ENCODE measurements around the gene P2RY11. TPM values are rescaled to one million over a fixed set of nuclear protein-coding genes. Genes with fewer than 3 reads are reported as not detected.

P2RY11 gene
- total RNA-seq, 1 experiment from 2014 or later: 18.4 TPM

DNA sequence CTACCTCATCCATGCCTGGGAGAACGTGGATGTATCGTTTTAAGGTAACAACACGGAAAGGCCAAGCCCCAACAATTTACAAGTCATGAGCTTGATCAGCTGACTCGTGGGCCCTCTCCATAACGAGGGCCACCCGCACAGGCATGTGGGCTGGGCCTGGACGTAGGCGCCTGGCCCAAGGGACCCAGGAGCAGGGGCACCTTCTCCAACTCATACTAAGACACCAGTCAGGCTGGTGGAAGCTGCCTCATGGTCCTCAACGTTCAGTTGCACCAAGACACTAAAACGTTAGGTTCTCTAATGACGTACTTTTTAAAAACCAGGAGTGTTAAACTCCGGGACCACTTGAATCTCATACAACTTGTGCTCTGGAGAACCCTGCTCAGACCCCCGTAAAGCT, 30.0 kb downstream of the P2RY11 start:
- H3K9me3 ChIP-seq: no peaks in the 10 kb centered on the region
- BruUV-seq (replicated peaks): no TSS peak
- H3K36me3 ChIP-seq (ENCODE audit: control insufficient read depth, insufficient read depth, low read length): no peaks in the 10 kb centered on the region; the same call in 1 of the 2 replicates
- DNase-seq: no peak
- intact Hi-C loops (cut with micrococcal nuclease; ENCODE audit: unreplicated experiment): no loop called here
- no peak overlapping the region for H3K27ac Mint-ChIP-seq (ENCODE audit: unreplicated experiment)
- ChIA-PET POLR2A (no interaction called here), CTCF (no interaction called here)
- no peaks in the 10 kb centered on the region for H3K4me1 Mint-ChIP-seq (ENCODE audit: low read depth, unreplicated experiment)
- peaks cover 81% of the 10 kb centered on the region for H3K36me3 Mint-ChIP-seq (ENCODE audit: insufficient read depth, unreplicated experiment)
- H3K9me3 Mint-ChIP-seq (ENCODE audit: unreplicated experiment): no peaks in the 10 kb centered on the region
- no peak for TF ChIP-seq CTCF (IDR thresholded peaks at IDR 0.05; ENCODE audit: insufficient read depth in 1 of 2, low read depth in 1 of 2, low read length in 1 of 2, severe bottlenecking in 1 of 2, unreplicated experiment in 1 of 2)
- H3K4me3 ChIP-seq (ENCODE audit: low read depth, low read length): no peak overlapping the region
- no peaks in the 10 kb centered on the region for H3K4me1 ChIP-seq
- no peaks in the 10 kb centered on the region for H3K27me3 ChIP-seq (replicated peaks; ENCODE audit: control insufficient read depth, insufficient read depth, low read length)
- no peaks in the 10 kb centered on the region for H3K27me3 Mint-ChIP-seq (ENCODE audit: insufficient read depth, unreplicated experiment)
- no peak overlapping the region for H3K4me3 Mint-ChIP-seq (ENCODE audit: unreplicated experiment)

DNA sequence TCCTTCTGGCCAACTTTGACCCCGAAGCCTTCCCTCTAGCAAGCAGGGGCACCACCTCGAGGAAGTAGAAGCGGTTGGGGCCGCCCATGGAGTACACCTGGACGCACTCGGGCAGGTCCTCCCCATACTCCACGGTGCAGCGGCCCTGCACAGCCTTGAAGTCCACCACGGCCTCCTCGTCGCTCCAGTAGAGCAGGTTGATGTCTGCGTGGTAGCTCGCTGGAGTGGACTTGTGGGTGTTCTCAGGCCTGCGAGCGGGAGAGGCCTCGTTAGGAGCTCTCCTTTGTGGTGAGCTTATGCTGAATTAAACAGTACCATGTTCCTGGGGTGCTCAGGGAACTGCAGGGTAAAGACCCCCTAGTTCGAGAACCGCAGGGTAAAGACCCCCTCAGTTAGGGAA, 30.5 kb downstream of the P2RY11 start:
- Mint-ChIP-seq H3K27ac (ENCODE audit: unreplicated experiment) (no peak overlapping the region), H3K4me3 (ENCODE audit: unreplicated experiment) (no peak overlapping the region), H3K4me1 (ENCODE audit: low read depth, unreplicated experiment) (no peaks in the 10 kb centered on the region), H3K27me3 (ENCODE audit: insufficient read depth, unreplicated experiment) (no peaks in the 10 kb centered on the region), H3K36me3 (ENCODE audit: insufficient read depth, unreplicated experiment) (peaks cover 82% of the 10 kb centered on the region), H3K9me3 (ENCODE audit: unreplicated experiment) (no peaks in the 10 kb centered on the region)
- TF ChIP-seq CTCF (IDR thresholded peaks at IDR 0.05; ENCODE audit: insufficient read depth in 1 of 2, low read depth in 1 of 2, low read length in 1 of 2, severe bottlenecking in 1 of 2, unreplicated experiment in 1 of 2): no peak
- ChIA-PET POLR2A (no interaction called here), CTCF (no interaction called here)
- no peak for DNase-seq
- BruUV-seq (replicated peaks): no TSS peak
- no peak overlapping the region for H3K4me3 ChIP-seq (ENCODE audit: low read depth, low read length)
- H3K27me3 ChIP-seq (replicated peaks; ENCODE audit: control insufficient read depth, insufficient read depth, low read length): no peaks in the 10 kb centered on the region
- no peaks in the 10 kb centered on the region for H3K4me1 ChIP-seq
- H3K36me3 ChIP-seq (ENCODE audit: control insufficient read depth, insufficient read depth, low read length): no peaks in the 10 kb centered on the region; the same call in 1 of the 2 replicates
- intact Hi-C loops (cut with micrococcal nuclease; ENCODE audit: unreplicated experiment): no loop called here
- no peaks in the 10 kb centered on the region for H3K9me3 ChIP-seq

GRCh38 chr19:10142701-10143375, 31.3 kb downstream of the P2RY11 start:
- no peaks in the 10 kb centered on the region for H3K9me3 Mint-ChIP-seq (ENCODE audit: unreplicated experiment)
- no peak overlapping the region for H3K4me3 Mint-ChIP-seq (ENCODE audit: unreplicated experiment)
- Histone ChIP-seq H3K9me3 (no peaks in the 10 kb centered on the region), H3K36me3 (ENCODE audit: control insufficient read depth, insufficient read depth, low read length) (no peaks in the 10 kb centered on the region; the same call in 1 of the 2 replicates), H3K4me3 (ENCODE audit: low read depth, low read length) (no peak overlapping the region), H3K4me1 (no peaks in the 10 kb centered on the region), H3K27me3 (replicated peaks; ENCODE audit: control insufficient read depth, insufficient read depth, low read length) (no peaks in the 10 kb centered on the region)
- BruUV-seq (replicated peaks): no TSS peak
- POLR2A ChIA-PET: no interaction called here
- CTCF ChIA-PET: interaction anchor here (0.6 kb wide), 1 partner anchor 123 kb away, joined by 3 read pairs; no protein-coding TSS in a partner anchor
- DNase-seq: no peak
- intact Hi-C loops (cut with micrococcal nuclease; ENCODE audit: unreplicated experiment): no loop called here
- no peaks in the 10 kb centered on the region for H3K27me3 Mint-ChIP-seq (ENCODE audit: insufficient read depth, unreplicated experiment)
- TF ChIP-seq CTCF (IDR thresholded peaks at IDR 0.05; ENCODE audit: insufficient read depth in 1 of 2, low read depth in 1 of 2, low read length in 1 of 2, severe bottlenecking in 1 of 2, unreplicated experiment in 1 of 2): no peak
- no peaks in the 10 kb centered on the region for H3K4me1 Mint-ChIP-seq (ENCODE audit: low read depth, unreplicated experiment)
- H3K36me3 Mint-ChIP-seq (ENCODE audit: insufficient read depth, unreplicated experiment): peaks cover 83% of the 10 kb centered on the region
- no peak overlapping the region for H3K27ac Mint-ChIP-seq (ENCODE audit: unreplicated experiment)

Data from Caco-2 (cell line).